ENCODE measurements around the gene GRM4.

DNA sequence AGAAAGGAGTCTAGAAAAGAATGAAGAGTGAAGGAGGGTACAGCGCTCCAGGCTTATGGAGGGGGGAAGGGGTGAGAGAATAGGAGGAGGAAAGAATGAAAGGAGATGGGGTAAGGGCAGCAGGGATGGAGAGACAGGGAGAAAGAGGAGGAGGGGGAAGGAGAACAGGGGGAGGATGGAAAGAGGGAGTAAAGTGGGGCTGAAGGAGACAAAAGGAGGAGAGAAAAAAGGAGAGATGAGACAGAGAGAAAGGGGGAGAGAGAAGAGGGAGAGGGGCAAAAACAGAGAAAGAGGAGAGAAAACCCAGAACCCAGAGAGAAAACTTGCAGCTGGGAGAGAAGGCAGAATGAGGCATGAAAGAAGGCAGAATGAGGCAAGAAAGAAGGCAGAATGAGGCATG lies 110.7 kb downstream of the GRM4 start:
- TF ChIP-seq, protein P1, sequence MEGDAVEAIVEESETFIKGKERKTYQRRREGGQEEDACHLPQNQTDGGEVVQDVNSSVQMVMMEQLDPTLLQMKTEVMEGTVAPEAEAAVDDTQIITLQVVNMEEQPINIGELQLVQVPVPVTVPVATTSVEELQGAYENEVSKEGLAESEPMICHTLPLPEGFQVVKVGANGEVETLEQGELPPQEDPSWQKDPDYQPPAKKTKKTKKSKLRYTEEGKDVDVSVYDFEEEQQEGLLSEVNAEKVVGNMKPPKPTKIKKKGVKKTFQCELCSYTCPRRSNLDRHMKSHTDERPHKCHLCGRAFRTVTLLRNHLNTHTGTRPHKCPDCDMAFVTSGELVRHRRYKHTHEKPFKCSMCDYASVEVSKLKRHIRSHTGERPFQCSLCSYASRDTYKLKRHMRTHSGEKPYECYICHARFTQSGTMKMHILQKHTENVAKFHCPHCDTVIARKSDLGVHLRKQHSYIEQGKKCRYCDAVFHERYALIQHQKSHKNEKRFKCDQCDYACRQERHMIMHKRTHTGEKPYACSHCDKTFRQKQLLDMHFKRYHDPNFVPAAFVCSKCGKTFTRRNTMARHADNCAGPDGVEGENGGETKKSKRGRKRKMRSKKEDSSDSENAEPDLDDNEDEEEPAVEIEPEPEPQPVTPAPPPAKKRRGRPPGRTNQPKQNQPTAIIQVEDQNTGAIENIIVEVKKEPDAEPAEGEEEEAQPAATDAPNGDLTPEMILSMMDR (IDR thresholded peaks at IDR 0.05 in 8 of 11, conservative IDR thresholded peaks at IDR 0.05 in 3 of 11) = no peak
- no peak for TF ChIP-seq POLR2A (IDR thresholded peaks at IDR 0.05)
